HG03565 (cell line): ENCODE results near the gene KAZN.

Source experiments
- ATAC-seq: cut with Tn5 transposase; IDR thresholded peaks from one replicate; pipeline ENCODE4 v1.9.1; 2021; ENCODE audit warnings: mild to moderate bottlenecking, moderate library complexity; ENCODE audit not compliant: unreplicated experiment

The KAZN gene

DNA sequence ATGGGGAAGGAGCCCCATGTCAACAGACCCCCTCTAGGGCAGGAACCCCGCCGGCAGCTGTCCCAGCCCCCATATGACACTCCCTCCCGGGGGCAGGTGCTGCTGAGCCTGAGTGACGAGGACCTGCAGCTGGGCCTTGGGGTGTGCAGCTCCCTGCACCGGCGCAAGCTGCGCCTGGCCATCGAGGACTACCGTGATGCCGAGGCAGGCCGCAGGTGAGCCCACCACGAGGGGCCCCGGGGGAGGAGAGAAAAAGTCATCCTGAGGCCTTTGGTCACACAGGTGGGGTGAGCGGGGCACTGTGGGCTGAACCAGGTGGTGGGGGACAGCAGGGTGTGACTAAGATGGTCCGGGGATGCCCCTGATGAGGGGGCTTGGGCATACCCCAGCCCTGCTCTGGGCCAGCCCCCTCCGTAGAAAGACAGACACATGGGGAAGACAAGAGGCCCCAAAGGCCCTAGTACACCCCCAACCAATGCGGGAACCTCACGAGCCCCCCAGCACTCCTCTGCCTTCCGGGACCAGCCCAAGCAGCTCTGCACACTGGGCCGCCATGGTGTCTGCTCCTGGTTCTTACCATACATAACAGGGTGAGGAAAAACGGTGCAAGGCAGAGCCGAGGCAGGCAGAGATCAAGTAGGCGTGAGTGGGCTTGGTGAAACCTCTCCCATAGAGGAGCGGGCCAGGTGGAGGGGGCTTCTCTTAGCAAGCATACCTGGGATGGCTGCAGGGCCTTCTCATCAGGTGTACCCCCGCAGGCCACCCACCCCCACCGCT lies 496.4 kb downstream of the KAZN start:
- no peak for ATAC-seq

DNA sequence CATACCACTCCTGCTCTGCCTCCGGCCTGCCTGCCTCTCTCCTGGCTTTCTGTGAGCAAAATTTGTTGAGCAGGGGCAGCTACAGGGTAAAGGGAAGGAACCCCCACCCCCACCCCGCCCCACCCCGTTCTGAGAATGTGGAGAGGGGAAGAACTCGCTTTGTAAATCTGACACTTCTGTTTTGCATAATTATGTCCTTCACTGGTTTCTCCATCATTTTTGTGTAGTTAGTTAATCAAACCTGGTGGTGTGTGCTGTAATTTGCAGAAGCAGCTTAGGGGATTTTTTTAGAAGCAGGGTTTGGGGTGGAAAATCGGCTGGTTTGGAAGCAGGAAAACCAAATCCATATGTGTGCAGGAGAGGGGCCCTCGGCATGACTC lies 497.0 kb downstream of the KAZN start:
- no peak for ATAC-seq

DNA sequence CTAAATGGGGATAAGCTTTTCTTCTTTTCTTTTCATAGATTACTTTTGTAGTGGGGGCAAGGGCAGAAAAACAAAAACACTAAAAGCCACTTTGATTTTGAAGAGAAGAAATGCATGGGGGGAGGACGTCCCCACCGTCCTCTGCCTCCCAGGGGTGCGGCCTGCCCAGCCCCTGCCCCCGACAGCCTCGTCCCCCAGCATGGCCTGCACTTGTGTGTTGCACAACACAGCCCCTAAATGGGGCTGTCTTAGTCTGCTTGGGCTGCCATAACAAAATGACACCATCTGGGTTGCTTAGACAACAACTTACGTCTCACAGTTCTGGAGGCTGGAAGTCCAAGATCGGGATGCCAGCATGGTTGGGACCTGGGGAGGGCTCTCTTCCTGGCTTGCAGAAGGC lies 497.8 kb downstream of the KAZN start:
- no peak for ATAC-seq

DNA sequence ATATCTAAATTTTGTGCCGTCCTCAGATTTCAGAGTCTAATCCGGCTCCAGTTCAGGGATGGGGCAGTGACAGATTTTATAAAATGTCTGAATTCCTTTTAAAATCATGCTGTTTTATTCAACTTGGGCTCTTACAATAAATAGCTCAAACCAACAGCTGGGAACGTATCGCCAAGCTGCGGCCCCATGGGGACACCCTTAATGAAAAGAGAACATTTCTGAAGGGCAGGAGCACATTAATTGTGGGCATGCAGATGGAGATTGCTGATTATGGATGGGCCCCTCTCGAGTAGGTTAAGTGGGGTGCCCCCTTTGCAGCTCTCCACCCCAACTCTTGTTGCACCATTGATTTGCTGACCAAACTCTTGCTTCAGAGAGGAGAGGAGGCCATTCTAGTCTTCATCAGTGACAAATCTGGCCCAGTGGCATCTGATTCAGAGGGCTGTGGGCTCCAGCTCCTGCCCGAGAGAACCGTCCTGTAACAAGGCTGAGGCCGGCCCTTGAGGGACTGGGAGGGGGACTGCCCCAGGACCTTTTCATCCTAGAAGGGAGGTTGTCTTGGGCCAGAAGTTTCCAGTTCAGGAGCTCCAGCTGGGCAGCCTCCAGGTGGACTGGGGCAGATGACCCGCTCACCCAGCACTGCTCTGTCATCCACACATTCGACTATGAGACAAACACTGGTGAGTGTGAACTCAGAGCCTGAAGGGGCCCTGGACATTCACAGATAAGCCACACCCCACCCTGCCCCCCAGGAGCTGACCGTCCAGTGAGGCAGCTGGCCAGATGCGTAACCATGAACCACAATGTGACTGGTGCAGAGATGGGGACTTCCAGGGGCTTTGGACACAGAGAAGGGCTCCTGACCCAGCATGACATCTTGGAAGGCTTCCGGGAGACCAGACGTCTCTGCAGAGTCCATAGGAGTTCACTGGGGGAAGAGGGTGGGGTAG lies 500.0 kb downstream of the KAZN start:
- no peak for ATAC-seq

DNA sequence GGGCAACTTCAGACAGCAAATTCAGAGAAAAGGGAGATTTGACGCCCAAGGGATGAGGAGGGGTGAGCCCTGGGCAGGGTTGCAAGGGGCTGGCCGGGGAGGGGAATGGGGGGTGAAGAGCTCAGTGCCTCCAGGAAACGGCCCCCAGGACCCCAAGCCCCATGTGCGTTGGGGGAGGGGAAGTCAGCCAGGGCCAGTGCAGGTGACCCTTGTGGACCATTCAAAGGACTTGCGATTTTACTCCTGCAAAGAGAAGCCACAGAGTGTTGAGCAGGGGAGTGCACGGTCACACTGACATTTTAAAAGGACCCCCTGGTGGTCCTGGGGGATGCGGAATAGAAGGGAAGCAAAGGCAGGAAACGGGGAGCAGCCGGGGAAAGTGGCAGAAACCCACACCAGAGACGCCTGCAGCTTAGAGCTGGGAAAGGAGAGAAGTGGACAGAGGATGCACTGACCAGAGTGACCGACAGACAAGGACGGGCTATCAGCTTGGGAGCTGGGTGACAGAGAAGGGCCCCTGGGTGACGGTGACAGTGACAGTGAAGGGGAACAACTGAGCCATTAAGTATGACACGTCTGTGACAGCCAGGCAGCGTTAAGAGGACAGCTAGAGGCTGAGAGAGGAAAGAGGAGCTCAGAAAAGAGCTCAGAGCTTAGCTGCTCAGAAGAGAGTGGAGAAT lies 501.1 kb downstream of the KAZN start:
- no peak for ATAC-seq

DNA sequence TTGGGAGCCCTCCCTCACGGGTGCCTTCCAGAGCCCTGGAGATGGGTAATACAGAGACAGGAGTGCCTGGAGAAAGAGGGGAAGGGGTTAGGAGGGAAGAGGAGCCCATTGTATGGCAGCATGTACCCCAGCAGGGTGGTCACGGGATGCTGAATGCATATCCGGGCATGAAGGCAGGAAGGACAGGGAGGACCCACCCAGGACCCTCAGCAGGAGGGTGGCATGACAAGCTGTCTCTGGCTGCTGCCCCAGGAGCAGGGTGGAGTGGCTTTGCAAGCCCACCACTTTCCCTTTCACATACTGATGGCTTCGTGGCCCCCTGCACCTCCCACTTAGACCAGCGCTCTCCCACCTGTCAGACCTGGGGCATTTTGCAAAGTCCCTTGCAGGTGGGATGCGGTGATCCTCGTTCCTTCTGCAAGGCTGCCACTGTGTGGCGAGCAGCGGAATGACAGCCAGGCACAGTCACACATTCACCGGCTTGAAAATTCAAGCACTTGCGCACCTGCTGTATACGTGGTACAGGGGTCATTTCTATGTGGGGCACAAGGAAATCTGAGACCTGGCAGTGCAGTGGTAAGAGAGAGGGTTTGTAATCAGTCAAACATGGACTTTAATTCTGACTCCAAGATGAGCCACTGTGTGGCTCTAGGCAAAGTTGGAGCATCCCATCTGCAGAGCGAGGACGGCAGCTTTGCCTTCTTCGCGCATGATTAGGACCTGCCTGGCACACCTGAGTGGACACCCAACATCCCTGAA lies 501.8 kb downstream of the KAZN start:
- no peak for ATAC-seq

DNA sequence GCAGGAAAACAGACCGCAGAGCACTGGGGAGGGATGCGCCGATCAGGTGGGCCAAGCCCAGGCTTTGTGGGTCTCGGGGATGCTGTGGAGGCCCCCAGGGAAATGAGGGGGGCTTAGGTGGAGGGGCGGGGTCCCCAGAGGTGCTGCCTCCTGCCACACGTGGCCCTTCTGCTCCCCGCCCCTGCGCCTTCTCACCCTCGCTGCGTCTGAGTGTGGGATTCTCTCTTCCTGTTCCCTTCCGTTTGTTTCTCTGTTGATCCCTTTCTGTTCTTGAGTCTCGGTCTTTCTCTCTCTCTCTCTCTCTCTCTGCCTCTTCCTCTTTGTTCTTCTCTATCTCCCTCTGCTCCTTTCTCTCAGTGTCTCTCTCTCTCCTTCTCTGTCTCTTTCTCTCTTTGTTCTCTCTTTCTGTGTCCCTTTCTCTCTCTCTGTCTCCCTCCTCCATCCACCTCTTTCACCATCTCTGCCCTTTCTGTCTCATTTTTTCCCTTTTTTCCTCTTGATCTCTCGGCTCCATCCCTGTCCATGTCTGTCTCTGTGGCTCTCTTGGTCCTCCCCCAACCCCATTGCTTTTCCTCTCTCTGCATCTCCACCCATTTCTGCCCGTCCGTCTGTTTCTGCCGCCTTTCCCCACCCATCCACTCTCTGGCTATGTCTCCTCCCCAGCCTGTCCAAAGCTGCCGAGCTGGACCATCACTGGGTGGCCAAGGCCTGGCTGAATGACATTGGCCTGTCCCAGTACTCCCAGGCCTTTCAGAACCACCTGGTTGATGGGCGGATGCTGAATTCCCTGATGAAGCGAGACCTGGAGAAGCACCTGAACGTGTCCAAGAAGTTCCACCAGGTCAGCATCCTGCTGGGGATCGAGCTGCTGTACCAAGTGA lies 502.6 kb downstream of the KAZN start:
- ATAC-seq = no peak

DNA sequence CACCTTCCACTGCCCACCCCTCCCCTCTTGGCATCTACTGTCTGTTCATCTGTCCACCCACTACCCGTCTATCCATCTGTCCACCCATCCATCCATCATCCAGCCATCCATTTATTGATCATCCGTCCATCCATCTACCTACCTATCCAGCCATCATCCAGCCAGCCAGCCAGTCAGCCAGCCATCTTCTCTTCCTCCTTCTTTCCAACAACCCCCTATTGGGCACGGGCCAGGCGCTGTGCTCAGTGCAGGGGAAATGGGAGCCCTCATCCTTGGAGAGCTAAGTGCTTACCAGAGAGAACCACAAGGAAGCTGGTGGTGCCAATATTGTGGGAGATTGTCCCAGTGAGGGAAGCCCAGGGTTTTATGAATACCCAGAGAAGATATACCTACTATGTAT lies 503.3 kb downstream of the KAZN start:
- ATAC-seq = no peak

DNA sequence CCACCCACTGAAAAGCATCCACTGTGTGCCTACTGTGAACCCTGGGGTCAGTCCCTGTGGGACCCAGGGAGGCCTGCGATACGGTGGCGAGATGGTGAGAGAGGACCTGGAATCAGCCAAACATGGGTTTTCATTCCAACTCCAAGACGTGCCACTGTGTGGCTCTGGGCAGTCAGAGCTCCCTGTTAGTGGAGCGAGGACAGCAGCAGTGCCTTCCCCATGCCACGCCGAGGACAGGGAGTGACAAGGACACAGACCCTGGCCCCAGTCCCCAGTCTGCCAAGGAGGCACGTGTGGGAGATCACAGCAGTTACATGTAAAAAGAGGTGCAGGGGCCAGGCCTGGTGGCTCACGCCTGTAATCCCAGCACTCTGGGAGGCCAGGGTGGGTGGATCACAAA lies 504.2 kb downstream of the KAZN start:
- ATAC-seq = no peak

DNA sequence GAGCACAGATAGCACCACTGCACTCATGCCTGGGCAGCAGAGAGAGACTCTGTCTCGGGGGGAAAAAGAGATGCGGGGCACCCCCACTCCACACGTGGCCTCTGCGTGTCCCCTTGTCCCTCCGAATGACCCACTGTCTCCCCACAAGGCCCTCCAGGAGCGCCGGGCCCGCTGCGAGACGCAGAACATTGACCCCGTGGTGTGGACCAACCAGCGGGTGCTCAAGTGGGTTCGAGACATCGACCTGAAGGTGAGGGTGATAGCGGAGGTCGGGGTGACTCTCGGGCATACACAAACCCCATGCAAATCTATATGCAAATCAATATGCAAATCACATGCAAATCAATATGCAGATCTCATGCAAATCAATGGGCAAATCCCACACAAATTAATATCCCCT lies 504.7 kb downstream of the KAZN start:
- no peak for ATAC-seq

DNA sequence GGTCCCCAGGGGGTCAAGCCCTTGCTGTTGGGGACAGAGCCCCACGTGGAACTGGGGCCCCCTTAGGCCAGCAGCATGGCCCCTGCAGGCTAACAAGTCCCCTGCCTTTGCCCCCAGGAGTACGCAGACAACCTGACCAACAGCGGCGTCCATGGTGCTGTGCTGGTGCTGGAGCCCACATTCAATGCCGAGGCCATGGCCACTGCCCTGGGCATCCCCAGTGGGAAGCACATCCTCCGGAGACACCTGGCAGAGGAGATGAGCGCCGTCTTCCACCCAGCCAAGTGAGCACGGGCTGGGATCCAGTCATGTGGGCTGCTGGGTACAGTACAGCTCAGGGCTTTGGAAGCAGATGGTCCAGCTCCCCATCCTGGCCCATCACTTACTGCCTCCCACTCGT lies 505.4 kb downstream of the KAZN start:
- ATAC-seq = no peak

DNA sequence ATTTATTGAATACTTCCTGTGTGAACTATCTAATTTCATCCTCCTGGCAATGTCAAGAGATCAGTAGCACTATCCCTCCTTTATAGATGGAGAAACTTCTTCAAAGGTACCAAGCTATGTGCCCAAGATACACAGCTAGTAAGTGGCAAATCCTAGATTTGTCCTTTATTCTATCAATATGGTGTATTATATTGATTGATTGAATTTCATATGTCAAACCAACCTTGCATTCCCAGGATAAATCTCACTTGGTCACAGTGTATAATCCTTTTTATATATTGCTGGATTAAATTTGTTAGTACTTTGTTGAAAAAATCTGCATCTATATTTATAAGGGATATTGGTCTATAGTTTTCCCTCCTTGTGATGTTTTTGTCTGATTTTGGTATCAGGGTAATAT lies 506.3 kb downstream of the KAZN start:
- ATAC-seq = no peak

DNA sequence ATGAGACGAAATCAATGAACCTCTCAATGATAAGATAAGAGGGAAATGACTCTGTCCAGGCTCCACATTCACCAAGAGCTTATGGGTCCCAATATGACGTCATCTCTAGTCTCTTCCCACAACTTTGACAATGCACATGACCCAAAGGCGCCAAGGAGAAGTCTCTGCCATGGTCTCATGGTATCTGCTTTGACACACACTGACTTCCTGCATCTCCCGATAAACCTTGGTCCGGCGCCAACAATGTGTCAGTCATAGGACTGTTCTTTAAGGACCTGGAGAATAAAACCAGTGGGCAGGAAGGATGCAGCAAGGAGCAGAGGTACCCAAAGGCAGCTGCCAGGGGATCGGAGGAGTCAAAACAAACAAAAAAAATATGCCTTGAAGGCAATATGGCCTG lies 508.1 kb downstream of the KAZN start:
- no peak for ATAC-seq

DNA sequence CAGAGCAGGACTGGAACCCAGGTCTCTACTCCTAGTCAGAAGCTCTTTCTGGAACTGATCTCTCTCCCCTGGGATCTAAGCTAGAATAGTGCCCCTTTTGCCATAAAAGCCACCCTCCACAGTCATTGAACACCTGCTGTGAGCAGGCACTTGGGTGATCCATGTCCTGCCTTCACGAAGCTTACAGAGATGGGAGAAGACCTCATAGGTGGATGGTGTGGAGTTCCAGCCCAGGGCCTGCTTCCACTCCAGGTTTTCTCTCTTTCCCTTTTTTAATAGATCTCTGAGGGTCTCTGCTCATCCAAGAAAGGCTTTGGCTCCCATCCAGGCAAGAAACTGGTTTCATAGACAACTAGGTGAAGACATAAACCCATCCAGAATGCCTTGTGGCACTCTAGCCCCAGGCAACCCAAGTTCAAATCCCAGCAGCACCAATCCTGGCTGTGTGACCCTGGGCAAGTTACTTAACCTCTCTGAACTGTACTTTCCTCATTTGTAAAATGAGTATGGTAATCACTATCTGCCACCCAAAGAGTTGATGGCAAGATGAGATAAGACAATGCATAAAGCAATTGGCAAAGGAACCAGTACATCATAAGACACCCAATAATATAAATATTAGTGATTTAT lies 508.7 kb downstream of the KAZN start:
- no peak for ATAC-seq

DNA sequence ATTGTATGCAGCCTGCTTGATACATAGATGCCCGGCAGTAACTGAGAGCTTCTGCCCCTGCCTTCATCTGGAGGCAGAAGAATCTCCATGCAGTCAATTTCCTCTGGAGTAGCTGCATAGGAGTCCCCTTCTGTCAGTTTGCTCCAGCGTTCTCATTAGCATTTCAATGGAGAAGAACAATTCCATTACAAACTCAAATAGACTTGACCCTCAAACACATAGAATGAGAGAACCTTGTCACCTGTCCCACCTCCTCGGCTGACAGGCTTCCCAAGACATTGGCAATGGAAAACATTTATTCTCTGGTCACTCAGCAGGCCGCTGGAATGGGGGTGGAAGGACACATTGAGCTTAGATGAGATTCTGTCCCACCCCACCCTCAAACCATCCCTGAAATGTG lies 509.4 kb downstream of the KAZN start:
- no peak for ATAC-seq

DNA sequence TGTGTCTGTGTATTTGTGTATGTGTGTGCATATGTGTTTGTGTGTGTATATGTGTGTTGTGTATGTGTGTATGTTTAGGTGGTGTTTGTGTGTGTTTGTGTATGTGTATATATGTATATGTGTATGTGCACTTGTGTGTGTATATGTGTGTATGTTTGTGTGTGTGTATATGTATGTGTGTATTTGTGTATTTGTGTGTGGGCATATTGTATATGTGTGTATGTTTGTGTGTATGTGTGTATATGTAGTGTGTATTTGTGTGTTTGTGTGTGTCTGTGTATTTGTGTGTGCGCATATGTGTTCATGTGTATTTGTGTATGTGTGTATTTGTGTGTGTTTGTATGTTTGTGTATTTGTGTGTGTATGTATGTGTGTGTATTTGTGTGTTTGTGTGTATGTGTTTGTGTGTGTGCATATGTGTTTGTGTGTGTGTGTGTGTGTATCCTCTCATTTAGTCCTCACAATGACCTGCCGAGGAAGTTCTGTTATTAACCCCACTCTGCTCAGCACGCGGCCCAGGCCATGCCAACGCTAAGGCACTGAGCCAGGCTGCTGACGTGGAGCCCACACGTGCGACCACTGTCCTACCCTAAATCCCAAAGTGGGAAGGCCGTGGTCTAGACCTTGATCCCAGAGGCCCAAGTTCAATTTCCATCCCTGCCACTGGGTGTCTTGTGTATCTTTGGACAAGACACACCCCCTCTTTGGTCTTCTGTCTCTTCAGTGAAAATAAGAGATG lies 511.8 kb downstream of the KAZN start:
- ATAC-seq = no peak

DNA sequence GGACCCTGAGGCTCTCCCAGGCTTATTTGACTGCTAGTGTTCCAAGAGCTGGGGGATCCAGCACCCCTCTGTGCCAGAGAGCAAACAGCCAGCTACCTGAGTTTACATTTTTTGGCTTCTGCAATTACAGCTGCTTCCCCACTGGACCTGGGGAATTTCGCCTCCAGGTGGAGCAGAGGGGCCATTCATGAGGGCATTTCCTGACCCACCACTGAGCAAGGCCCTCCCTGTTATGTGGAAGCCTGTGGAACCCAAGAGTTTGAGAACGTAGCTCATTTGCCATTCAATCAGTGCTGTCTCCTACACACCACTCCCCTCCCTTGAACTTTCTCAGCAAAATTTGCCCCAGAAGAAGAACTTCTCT lies 512.4 kb downstream of the KAZN start:
- ATAC-seq = no peak

DNA sequence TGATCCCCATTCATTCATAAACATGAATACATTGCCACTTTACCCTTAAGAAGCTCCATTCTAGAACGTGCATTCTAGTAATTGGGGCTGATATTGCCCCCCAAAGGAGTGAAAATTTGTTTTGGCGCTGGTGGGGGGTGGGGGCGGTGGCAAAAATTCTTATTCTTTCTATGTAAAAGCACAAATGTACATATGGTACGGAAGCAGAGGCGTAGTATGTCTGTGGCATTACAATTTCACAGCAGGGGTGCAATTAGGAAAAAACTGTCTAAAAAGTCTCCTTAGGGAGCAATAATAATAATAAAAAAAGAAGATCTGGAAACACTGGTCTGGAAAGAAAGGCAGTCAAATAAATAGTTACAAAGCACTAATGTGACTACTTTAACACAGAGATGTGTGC lies 514.7 kb downstream of the KAZN start:
- ATAC-seq = no peak

DNA sequence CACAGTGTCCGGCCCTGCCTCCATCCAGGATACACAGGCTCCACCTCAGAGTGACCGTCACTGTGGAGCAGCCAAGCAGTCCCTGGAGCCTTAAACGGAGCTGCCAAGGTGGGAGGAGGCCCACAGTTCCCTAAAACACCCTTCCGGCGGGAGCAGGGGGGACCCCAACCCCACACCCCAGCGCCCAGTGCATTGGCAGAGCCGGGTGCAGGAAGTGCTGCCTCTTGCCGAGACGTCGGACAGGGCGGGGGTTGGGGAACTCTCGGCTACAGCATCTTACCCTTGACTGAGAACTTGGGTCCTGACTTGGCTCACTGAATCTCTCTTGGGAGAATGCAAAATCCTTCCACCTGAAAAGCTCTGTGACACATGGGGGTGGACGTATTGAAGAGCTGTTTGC lies 516.4 kb downstream of the KAZN start:
- no peak for ATAC-seq
